GM12801 (cell line): ENCODE data around the gene C4orf50.

Experiments used
- CTCF ChIP-seq: IDR thresholded peaks from one replicate; pipeline ENCODE4 v1.5.1; 2011; ENCODE audit warnings: control low read depth; ENCODE audit not compliant: insufficient read length; ENCODE audit errors: extremely low read depth

Gene C4orf50

GRCh38 chr4:5874811-5875449 lies 143.3 kb downstream of the C4orf50 start:
- TF ChIP-seq CTCF = no peak

DNA sequence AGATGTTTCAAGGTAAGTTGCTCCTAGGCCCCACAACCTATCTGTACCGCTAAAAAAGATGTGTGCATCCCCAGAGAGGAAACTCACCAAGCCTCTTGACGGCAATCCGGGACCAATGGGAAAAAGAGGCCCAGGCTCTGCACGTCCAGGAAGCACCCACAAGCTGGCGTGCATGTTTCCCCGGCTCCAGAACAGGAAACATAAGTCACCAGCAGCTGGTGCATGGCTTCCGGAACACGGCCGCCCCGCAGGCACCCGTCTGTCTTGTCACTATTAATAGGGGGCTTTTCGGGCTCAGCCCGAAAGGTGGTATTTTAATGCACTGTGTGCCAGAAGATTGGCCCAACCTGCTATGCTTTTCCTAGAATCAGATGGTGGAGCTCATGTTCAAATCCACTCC lies 147.5 kb downstream of the C4orf50 start:
- TF ChIP-seq CTCF = no peak

DNA sequence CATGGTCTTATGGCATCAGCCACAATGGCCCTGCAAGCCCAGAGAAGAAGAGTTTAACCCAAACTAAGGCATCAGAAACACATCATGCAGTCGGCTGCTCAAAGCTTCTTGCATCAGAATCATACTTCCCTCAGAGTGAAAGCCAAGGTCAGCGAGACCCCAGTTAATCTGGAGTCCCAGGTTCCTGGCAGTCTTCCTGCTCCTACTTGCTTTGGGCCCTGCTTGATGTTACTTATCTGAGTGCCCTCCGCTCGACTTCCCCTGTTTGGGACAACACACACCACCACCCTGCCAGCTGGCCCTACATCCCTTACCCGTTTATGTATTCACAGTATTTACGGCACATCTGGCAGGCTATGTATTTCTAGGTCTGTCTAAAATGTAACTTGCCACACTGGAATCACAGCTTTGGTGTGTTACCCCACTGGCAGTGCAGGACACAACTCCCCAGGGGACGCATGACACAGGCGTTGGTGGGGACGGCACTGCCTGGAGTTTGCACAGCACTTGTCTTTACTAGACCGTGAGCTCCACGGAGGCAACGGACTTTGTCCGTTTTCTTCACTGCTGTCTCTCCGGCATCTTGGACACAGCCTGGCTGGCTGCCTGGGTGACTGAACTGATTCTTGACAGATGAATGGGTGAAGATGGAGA lies 148.1 kb downstream of the C4orf50 start:
- TF ChIP-seq CTCF = no peak

DNA sequence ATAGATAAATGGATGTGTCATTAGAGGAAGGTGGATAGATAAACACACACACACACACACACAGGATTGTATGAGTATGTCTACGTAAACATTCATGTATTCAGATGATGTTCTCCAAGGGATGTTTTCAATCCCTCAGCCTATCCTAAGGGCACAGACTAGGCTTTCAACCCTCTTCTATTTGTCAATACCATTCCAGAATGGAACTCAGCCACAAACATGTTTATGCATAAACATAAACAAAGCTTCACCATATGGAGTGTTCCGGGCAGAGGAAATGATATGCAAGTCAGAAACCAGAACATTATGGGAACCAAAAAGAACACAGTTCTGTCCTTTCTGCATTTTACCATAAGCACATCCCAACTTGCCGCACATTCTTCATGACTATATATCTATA lies 150.4 kb downstream of the C4orf50 start:
- no peak for TF ChIP-seq CTCF

GRCh38 chr4:5866841-5867813 lies 151.1 kb downstream of the C4orf50 start:
- TF ChIP-seq CTCF = no peak

DNA sequence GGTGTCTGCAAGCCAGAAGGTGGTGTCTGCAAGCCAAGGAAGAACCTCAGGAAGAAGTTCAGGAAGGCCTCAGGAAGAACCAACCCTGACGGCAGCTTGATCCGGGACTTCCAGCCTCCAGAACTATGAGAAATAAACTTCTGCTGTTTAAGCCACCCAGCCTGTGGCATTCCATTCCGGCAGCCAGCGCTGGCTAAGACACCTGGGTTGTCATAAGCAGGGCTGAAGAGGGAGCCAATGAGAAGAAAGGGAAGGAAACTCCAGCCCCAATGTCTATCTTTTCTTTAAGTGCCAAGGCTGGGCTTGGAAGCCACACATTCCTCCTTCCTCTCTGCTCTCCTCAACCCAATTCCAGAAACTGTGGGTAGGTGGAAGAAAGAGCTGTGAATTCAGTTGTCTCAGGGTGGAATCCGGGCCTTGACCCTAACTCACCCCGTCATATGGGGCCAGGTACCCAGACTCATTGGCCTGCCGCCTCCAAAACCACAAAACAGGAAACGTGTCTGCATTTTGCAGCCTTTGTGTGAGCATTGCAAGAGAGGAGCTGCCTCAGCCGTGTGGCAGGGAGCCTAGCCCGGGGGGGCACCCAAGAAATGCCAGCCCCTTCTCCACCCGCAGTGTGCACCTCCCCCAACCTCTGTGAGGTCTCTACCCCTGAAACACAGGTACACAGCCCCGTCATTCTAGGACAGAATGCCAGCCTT lies 152.2 kb downstream of the C4orf50 start:
- TF ChIP-seq CTCF = no peak
